DND-41 (cell line): ENCODE data around the gene FBRS.

Experiments used
- EZH2 ChIP-seq: IDR thresholded peaks from 3 replicates; pipeline ENCODE4 v1.6.1; 2012; ENCODE audit warnings: borderline replicate concordance, low read depth, mild to moderate bottlenecking, moderate library complexity, low read length, inconsistent platforms; ENCODE audit not compliant: severe bottlenecking
- TF ChIP-seq, protein P1 (sequence below): IDR thresholded peaks from 2 replicates; pipeline ENCODE4 v1.5.1; 2012; ENCODE audit warnings: borderline replicate concordance, low read length, moderate library complexity, mild to moderate bottlenecking; ENCODE audit not compliant: poor library complexity, severe bottlenecking; ENCODE audit errors: extremely low read depth

DNA sequence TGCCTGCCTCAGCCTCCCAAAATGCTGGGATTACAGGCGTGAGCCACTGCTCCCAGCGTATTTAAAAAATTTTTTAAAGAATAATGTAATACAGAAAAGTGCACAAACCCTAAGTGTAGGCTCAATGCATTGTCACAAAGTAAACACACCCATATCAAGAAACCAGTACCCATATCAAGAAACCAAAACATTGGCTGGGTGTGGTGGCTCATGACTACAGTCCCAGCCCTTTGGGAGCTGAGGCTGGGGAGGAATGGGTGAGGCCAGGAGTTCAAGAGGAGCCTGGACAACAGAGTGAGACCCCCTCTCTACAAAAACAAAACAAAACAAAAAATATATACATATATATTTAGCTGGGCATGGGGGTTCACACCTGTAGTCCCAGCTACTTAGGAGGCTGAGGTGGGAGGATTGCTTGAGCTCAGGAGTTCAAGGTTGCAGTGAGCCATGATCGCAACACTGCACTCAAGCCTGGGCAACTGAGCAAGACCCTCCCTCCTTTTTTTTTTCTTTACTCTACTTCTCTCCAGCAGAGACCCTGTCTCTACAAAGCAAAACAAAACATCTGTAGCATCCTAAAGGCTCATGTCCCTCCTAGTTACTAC lies 16.8 kb upstream of the FBRS start:
- TF ChIP-seq, protein P1, sequence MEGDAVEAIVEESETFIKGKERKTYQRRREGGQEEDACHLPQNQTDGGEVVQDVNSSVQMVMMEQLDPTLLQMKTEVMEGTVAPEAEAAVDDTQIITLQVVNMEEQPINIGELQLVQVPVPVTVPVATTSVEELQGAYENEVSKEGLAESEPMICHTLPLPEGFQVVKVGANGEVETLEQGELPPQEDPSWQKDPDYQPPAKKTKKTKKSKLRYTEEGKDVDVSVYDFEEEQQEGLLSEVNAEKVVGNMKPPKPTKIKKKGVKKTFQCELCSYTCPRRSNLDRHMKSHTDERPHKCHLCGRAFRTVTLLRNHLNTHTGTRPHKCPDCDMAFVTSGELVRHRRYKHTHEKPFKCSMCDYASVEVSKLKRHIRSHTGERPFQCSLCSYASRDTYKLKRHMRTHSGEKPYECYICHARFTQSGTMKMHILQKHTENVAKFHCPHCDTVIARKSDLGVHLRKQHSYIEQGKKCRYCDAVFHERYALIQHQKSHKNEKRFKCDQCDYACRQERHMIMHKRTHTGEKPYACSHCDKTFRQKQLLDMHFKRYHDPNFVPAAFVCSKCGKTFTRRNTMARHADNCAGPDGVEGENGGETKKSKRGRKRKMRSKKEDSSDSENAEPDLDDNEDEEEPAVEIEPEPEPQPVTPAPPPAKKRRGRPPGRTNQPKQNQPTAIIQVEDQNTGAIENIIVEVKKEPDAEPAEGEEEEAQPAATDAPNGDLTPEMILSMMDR: no peak
- TF ChIP-seq EZH2: no peak
